NB4 (cell line): ENCODE measurements around the gene NDUFA3.

ENCODE experiments used
- CTCF ChIP-seq: IDR thresholded peaks from one replicate; pipeline ENCODE4 v1.5.1; 2012; ENCODE audit warnings: low read depth, low read length
- MAX ChIP-seq: IDR thresholded peaks from 2 replicates; pipeline ENCODE4 v1.6.1; 2011; ENCODE audit warnings: low read depth, low read length
- POLR2A ChIP-seq: IDR thresholded peaks from 2 replicates; pipeline ENCODE4 v1.6.1; 2011; ENCODE audit warnings: mild to moderate bottlenecking; ENCODE audit not compliant: insufficient read length; ENCODE audit errors: extremely low read depth

GRCh38 chr19:54156953-54157352 is 54.3 kb downstream of the NDUFA3 start:
- TF ChIP-seq CTCF = no peak
- TF ChIP-seq POLR2A = no peak
- no peak for TF ChIP-seq MAX
